Peyer's patch (tissue), 4 donors: ENCODE data around the gene PSMC3. TPM values are rescaled to one million over a fixed set of nuclear protein-coding genes. Genes with fewer than 3 reads are reported as not detected.
A peak's percentile ranks its signal among the peaks of the same experiment; 100 is the strongest.

Experiments used
- DNase-seq, 3 donors: peaks; one replicate each; pipeline ENCODE4 v3.0.0-alpha.2; 2017 to 2019
- H3K27ac ChIP-seq, 4 donors: fragments of 200-600 bp; sonication (generic); one replicate each; pipeline ENCODE4 v1.5.1; 2016 to 2019
- H3K27me3 ChIP-seq, 2 donors: fragments of 200-600 bp; sonication (generic); one replicate each; pipeline ENCODE4 v1.5.1; 2019
- H3K36me3 ChIP-seq, 3 donors: fragments of 200-600 bp; sonication (generic); one replicate each; pipeline ENCODE4 v1.5.1; 2016 to 2019
- H3K4me1 ChIP-seq, 4 donors: fragments of 200-600 bp; sonication (generic); one replicate each; pipeline ENCODE4 v1.5.1; 2016 to 2019
- H3K4me3 ChIP-seq, 4 donors: fragments of 200-600 bp; sonication (generic); 1 replicate in 3 of 4; 2 replicates in 1 of 4; pipeline ENCODE4 v1.5.1; 2016 to 2019; ENCODE audit warnings: mild to moderate bottlenecking in 1 of 4
- H3K9me3 ChIP-seq, 4 donors: fragments of 200-600 bp; sonication (generic); one replicate each; pipeline ENCODE4 v1.5.1; 2016 to 2019; ENCODE audit warnings: mild to moderate bottlenecking in 1 of 4
- CTCF ChIP-seq, 6 experiments: fragments of 450-650 bp in 4 of 6; fragments of 200-600 bp in 2 of 6; sonication (generic) in 1 of 6; IDR thresholded peaks; one replicate each; pipeline ENCODE4 v1.5.1; 2017 to 2019; ENCODE audit warnings: antibody characterized with exemption in 6 of 6, mild to moderate bottlenecking in 3 of 6, moderate library complexity in 1 of 6
- POLR2A ChIP-seq, 2 donors: fragments of 450-650 bp; IDR thresholded peaks; one replicate each; pipeline ENCODE4 v1.5.1; 2017; ENCODE audit warnings: antibody characterized with exemption in 2 of 2, mild to moderate bottlenecking in 2 of 2, moderate library complexity in 2 of 2
- small RNA-seq, 2 donors: library from RNA; depleted of rRNA; stranded (forward); fragments of <200 nt; gene quantifications; one replicate each; pipeline ENCODE3, GENCODE V24; 2016
- total RNA-seq, 4 donors: library from RNA; depleted of rRNA; stranded (reverse); fragments of >200 nt; gene quantifications; one replicate each; pipeline ENCODE4 v1.1.0, GENCODE V29; 2016

Gene PSMC3
- total RNA-seq, 4 donors from 2014 or later: 47.6 to 121 (median 70.9) TPM

GRCh38 chr11:47375020-47375419 lies 51.2 kb downstream of the PSMC3 start:
- peaks cover 0 to 13% (median 1%) of the 10 kb centered on the region in 4 donors for H3K4me1 ChIP-seq
- H3K4me3 ChIP-seq: no peak overlapping the region
- TF ChIP-seq CTCF (IDR thresholded peaks at IDR 0.05) (no peak), POLR2A (IDR thresholded peaks at IDR 0.05) (no peak)
- no peaks in the 10 kb centered on the region for H3K27me3 ChIP-seq
- no peak overlapping the region for H3K27ac ChIP-seq
- no peaks in the 10 kb centered on the region for H3K9me3 ChIP-seq
- peak in 1 of 3 donors; percentile 42 for DNase-seq
- H3K36me3 ChIP-seq: no peaks in the 10 kb centered on the region

GRCh38 chr11:47374720-47375019 lies 51.6 kb downstream of the PSMC3 start:
- DNase-seq: no peak
- TF ChIP-seq CTCF (IDR thresholded peaks at IDR 0.05) (no peak), POLR2A (IDR thresholded peaks at IDR 0.05) (no peak)
- Histone ChIP-seq H3K9me3 (no peaks in the 10 kb centered on the region), H3K27me3 (no peaks in the 10 kb centered on the region), H3K36me3 (no peaks in the 10 kb centered on the region), H3K4me3 (no peak overlapping the region), H3K4me1 (peaks cover 0 to 13% (median 1%) of the 10 kb centered on the region in 4 donors), H3K27ac (peak overlapping the region in 1 of 4 donors; percentile 50)

GRCh38 chr11:47373876-47374719 lies 52.1 kb downstream of the PSMC3 start:
- peak overlapping the region in 1 of 4 donors; percentile 50 for H3K27ac ChIP-seq
- peaks cover 0 to 13% (median 1%) of the 10 kb centered on the region in 4 donors for H3K4me1 ChIP-seq
- H3K4me3 ChIP-seq: no peak overlapping the region
- peak; percentile 85 to 98 (median 88) for TF ChIP-seq CTCF (IDR thresholded peaks at IDR 0.05)
- no peak for TF ChIP-seq POLR2A (IDR thresholded peaks at IDR 0.05)
- H3K36me3 ChIP-seq: no peaks in the 10 kb centered on the region
- no peaks in the 10 kb centered on the region for H3K27me3 ChIP-seq
- H3K9me3 ChIP-seq: no peaks in the 10 kb centered on the region
- peak; percentile 82 to 93 (median 87) for DNase-seq

GRCh38 chr11:47372422-47372821 lies 53.8 kb downstream of the PSMC3 start:
- no peaks in the 10 kb centered on the region for H3K36me3 ChIP-seq
- no peak for TF ChIP-seq CTCF (IDR thresholded peaks at IDR 0.05)
- no peak overlapping the region for H3K4me3 ChIP-seq
- H3K9me3 ChIP-seq: no peaks in the 10 kb centered on the region
- peaks cover 0 to 6% (median 0%) of the 10 kb centered on the region in 4 donors for H3K4me1 ChIP-seq
- H3K27me3 ChIP-seq: no peaks in the 10 kb centered on the region
- no peak overlapping the region for H3K27ac ChIP-seq
- DNase-seq: no peak

GRCh38 chr11:47369676-47370075 lies 56.6 kb downstream of the PSMC3 start:
- TF ChIP-seq POLR2A (IDR thresholded peaks at IDR 0.05): no peak
- TF ChIP-seq CTCF (IDR thresholded peaks at IDR 0.05): no peak

More at GRCh38 chr11:47369676-47370075, 56.6 kb downstream of the PSMC3 start:
- H3K4me3 ChIP-seq: no peak overlapping the region
- no peaks in the 10 kb centered on the region for H3K9me3 ChIP-seq
- no peaks in the 10 kb centered on the region for H3K27me3 ChIP-seq
- DNase-seq: no peak
- H3K4me1 ChIP-seq: peaks cover 0 to 6% (median 0%) of the 10 kb centered on the region in 4 donors
- H3K27ac ChIP-seq: no peak overlapping the region
- H3K36me3 ChIP-seq: no peaks in the 10 kb centered on the region

Small RNA genes within 50 kb of the gene (small RNA-seq; reads per million reads assigned to genes)
- gene MIR4487: 0 reads per million in 2 donors

Other genes starting within 250 kb of the PSMC3 start
- 100 to 1,000 TPM; 144 to 225 (median 163) TPM for gene ARFGAP2, start 249.6 kb downstream of the PSMC3 start, total RNA-seq
- 1 to 10 TPM; 4.3 to 9.1 (median 7.5) TPM for gene PACSIN3, start 240.0 kb downstream of the PSMC3 start, total RNA-seq
- gene DDB2, start 211.5 kb downstream of the PSMC3 start, total RNA-seq: 10 to 100 TPM; 20.7 to 40.4 (median 33.6) TPM
- gene ACP2, start 177.6 kb downstream of the PSMC3 start, total RNA-seq: 100 to 1,000 TPM in 3 of 4 donors, 10 to 100 TPM in 1; 30.5 to 131 (median 112) TPM
- gene NR1H3, start 168.4 kb downstream of the PSMC3 start, total RNA-seq: 100 to 1,000 TPM in 3 of 4 donors, 10 to 100 TPM in 1; 95.8 to 152 (median 123) TPM
- 10 to 100 TPM; 47.8 to 83.2 (median 72.9) TPM for gene MADD, start 156.3 kb downstream of the PSMC3 start, total RNA-seq
- gene MYBPC3, start 73.7 kb downstream of the PSMC3 start, total RNA-seq: not detected
- gene SPI1, start 47.9 kb downstream of the PSMC3 start, total RNA-seq: 10 to 100 TPM in 1 of 4 donors, 1 to 10 TPM in 3; 2.6 to 27.2 (median 7.8) TPM
- gene SLC39A13, start 17.8 kb downstream of the PSMC3 start, total RNA-seq: 10 to 100 TPM; 19.8 to 56.6 (median 39.6) TPM
- under 1 TPM in 2 of 4 donors, not detected in 2; 0.54 to 0.76 TPM for gene RAPSN, start 22.7 kb upstream of the PSMC3 start, total RNA-seq
- 100 to 1,000 TPM in 3 of 4 donors, 10 to 100 TPM in 1; 90.7 to 134 (median 121) TPM for gene CELF1, start 126.7 kb upstream of the PSMC3 start, total RNA-seq
- gene PTPMT1, start 139.2 kb upstream of the PSMC3 start, total RNA-seq: 10 to 100 TPM; 43.1 to 80.9 (median 65.8) TPM
- 10 to 100 TPM in 2 of 4 donors, 1 to 10 TPM in 2; 6.6 to 11.9 (median 9.7) TPM for gene KBTBD4, start 152.5 kb upstream of the PSMC3 start, total RNA-seq
- 100 to 1,000 TPM; 109 to 152 (median 126) TPM for gene NDUFS3, start 152.6 kb upstream of the PSMC3 start, total RNA-seq
- not detected for gene FAM180B, start 160.2 kb upstream of the PSMC3 start, total RNA-seq
- gene C1QTNF4, start 168.0 kb upstream of the PSMC3 start, total RNA-seq: 1 to 10 TPM in 2 of 4 donors, not detected in 2; 1.2 to 4.4 TPM
- gene MTCH2, start 216.1 kb upstream of the PSMC3 start, total RNA-seq: 100 to 1,000 TPM in 1 of 4 donors, 10 to 100 TPM in 3; 36.3 to 118 (median 75.8) TPM